DOHH2 (cell line): ENCODE measurements around the gene SHB.

Source experiments
- H3F3A ChIP-seq: fragments of 200-600 bp; sonication (generic), shearing (Covaris generic); 2 replicates; pipeline ENCODE4 v1.6.0; 2016; ENCODE audit warnings: antibody characterized with exemption, mild to moderate bottlenecking; ENCODE audit not compliant: control insufficient read depth, insufficient read depth
- H3K27ac ChIP-seq: fragments of 200-600 bp; sonication (generic); 2 replicates; pipeline ENCODE4 v1.5.1; 2014; ENCODE audit warnings: low read depth, mild to moderate bottlenecking, low read length, moderate library complexity
- H3K27me3 ChIP-seq: fragments of 200-600 bp; sonication (generic); 2 replicates; pipeline ENCODE4 v1.6.1; 2014; ENCODE audit warnings: mild to moderate bottlenecking, low read length, mixed read lengths; ENCODE audit not compliant: control insufficient read depth
- H3K36me3 ChIP-seq: fragments of 200-600 bp; sonication (generic); 2 replicates; pipeline ENCODE4 v1.6.1; 2014; ENCODE audit warnings: mild to moderate bottlenecking, low read length, moderate library complexity, mixed read lengths; ENCODE audit not compliant: control insufficient read depth
- H3K4me1 ChIP-seq: fragments of 200-600 bp; sonication (generic); 2 replicates; pipeline ENCODE4 v1.6.1; 2014; ENCODE audit warnings: mild to moderate bottlenecking, low read length, mixed read lengths; ENCODE audit not compliant: control insufficient read depth
- H3K4me2 ChIP-seq: fragments of 200-600 bp; sonication (generic); 2 replicates; pipeline ENCODE4 v1.6.0; 2014; ENCODE audit warnings: mild to moderate bottlenecking, low read length, moderate library complexity
- H3K4me3 ChIP-seq: fragments of 200-600 bp; sonication (generic); 2 replicates; pipeline ENCODE4 v1.5.1; 2014; ENCODE audit warnings: mild to moderate bottlenecking, low read length, mixed read lengths
- H3K79me2 ChIP-seq: fragments of 200-600 bp; sonication (generic); 2 replicates; pipeline ENCODE4 v1.6.1; 2014; ENCODE audit warnings: mild to moderate bottlenecking, low read length, mixed read lengths; ENCODE audit not compliant: control insufficient read depth
- H3K9me2 ChIP-seq: fragments of 200-600 bp; sonication (generic); replicated peaks from 2 replicates; pipeline ENCODE4 v1.6.1; 2014; ENCODE audit warnings: mild to moderate bottlenecking, low read length, mixed read lengths; ENCODE audit not compliant: control insufficient read depth
- H3K9me3 ChIP-seq: fragments of 200-600 bp; sonication (generic); 2 replicates; pipeline ENCODE4 v1.6.1; 2014; ENCODE audit warnings: antibody characterized with exemption, low read length, mixed read lengths; ENCODE audit not compliant: control insufficient read depth, insufficient read depth
- H4K20me1 ChIP-seq: fragments of 200-600 bp; sonication (generic); 2 replicates; pipeline ENCODE4 v1.6.0; 2014; ENCODE audit warnings: low read depth, mild to moderate bottlenecking, antibody characterized with exemption, low read length, moderate library complexity; ENCODE audit not compliant: control insufficient read depth, insufficient read depth
- EZH2phosphoT487 ChIP-seq: fragments of 200-600 bp; sonication (generic); IDR thresholded peaks from 2 replicates; pipeline ENCODE4 v1.6.1; 2017; ENCODE audit warnings: borderline replicate concordance, mild to moderate bottlenecking, antibody characterized with exemption, low read length, moderate library complexity, mixed read lengths
- TF ChIP-seq, protein P1 (sequence below): fragments of 200-600 bp; sonication (generic); IDR thresholded peaks from one replicate; pipeline ENCODE4 v1.5.1; 2014; ENCODE audit warnings: antibody characterized with exemption, mild to moderate bottlenecking, low read depth, low read length; ENCODE audit not compliant: poor library complexity, severe bottlenecking

Gene SHB

DNA sequence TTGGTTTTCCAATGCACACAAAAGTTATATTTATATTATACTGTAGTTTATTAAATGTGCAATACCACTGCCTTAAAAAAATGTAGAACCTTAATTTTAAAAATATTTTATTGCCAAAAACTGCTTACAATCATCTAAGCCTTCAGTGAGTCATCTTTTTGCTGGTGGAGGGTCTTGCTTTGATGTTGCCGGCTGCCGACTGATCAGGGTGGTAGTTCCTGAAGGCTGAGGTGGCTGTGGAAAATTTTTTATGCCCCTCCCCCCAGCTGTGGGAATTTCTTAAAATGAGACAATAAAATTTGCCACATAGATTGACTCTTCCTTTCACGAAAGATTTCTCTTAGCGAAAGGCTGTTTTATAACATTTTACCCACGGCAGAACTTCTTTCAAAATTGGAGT lies 89.2 kb downstream of the SHB start:
- Histone ChIP-seq H3K9me3 (no peaks in the 10 kb centered on the region), H3K27ac (no peak overlapping the region), H3K4me3 (no peak overlapping the region), H4K20me1 (no peaks in the 10 kb centered on the region), H3F3A (no peaks in the 10 kb centered on the region), H3K36me3 (no peaks in the 10 kb centered on the region), H3K4me1 (no peaks in the 10 kb centered on the region), H3K79me2 (no peaks in the 10 kb centered on the region), H3K9me2 (no peaks in the 10 kb centered on the region), H3K27me3 (0 out of 2 replicates have a peak, but pooled peaks cover 6% of the 10 kb centered on the region), H3K4me2 (no peak overlapping the region)
- TF ChIP-seq EZH2phosphoT487: no peak
- TF ChIP-seq, protein P1, sequence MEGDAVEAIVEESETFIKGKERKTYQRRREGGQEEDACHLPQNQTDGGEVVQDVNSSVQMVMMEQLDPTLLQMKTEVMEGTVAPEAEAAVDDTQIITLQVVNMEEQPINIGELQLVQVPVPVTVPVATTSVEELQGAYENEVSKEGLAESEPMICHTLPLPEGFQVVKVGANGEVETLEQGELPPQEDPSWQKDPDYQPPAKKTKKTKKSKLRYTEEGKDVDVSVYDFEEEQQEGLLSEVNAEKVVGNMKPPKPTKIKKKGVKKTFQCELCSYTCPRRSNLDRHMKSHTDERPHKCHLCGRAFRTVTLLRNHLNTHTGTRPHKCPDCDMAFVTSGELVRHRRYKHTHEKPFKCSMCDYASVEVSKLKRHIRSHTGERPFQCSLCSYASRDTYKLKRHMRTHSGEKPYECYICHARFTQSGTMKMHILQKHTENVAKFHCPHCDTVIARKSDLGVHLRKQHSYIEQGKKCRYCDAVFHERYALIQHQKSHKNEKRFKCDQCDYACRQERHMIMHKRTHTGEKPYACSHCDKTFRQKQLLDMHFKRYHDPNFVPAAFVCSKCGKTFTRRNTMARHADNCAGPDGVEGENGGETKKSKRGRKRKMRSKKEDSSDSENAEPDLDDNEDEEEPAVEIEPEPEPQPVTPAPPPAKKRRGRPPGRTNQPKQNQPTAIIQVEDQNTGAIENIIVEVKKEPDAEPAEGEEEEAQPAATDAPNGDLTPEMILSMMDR: no peak

- Histone ChIP-seq H3K4me3 (no peak overlapping the region), H4K20me1 (no peaks in the 10 kb centered on the region), H3K27ac (no peak overlapping the region), H3K9me3 (no peaks in the 10 kb centered on the region), H3F3A (no peaks in the 10 kb centered on the region), H3K27me3 (0 out of 2 replicates have a peak, but pooled peaks cover 6% of the 10 kb centered on the region), H3K4me2 (no peak overlapping the region), H3K36me3 (no peaks in the 10 kb centered on the region), H3K4me1 (no peaks in the 10 kb centered on the region), H3K79me2 (no peaks in the 10 kb centered on the region), H3K9me2 (no peaks in the 10 kb centered on the region)
- TF ChIP-seq, protein P1: no peak
- no peak for TF ChIP-seq EZH2phosphoT487
Measured at GRCh38 chr9:37978983-37979382, 90.0 kb downstream of the SHB start.

GRCh38 chr9:37978481-37978864 lies 90.6 kb downstream of the SHB start:
- no peaks in the 10 kb centered on the region for H3K79me2 ChIP-seq
- H4K20me1 ChIP-seq: no peaks in the 10 kb centered on the region
- TF ChIP-seq, protein P1: no peak
- no peak for TF ChIP-seq EZH2phosphoT487
- no peak overlapping the region for H3K4me3 ChIP-seq
- H3K9me3 ChIP-seq: no peaks in the 10 kb centered on the region
- 0 out of 2 replicates have a peak, but pooled peaks cover 6% of the 10 kb centered on the region for H3K27me3 ChIP-seq
- no peak overlapping the region for H3K27ac ChIP-seq
- no peaks in the 10 kb centered on the region for H3F3A ChIP-seq
- H3K9me2 ChIP-seq: no peaks in the 10 kb centered on the region
- H3K36me3 ChIP-seq: no peaks in the 10 kb centered on the region
- no peak overlapping the region for H3K4me2 ChIP-seq
- H3K4me1 ChIP-seq: no peaks in the 10 kb centered on the region
